Measurements from ENCODE around the gene CDH15. TPM values are rescaled to one million over a fixed set of nuclear protein-coding genes. Genes with fewer than 3 reads are reported as not detected.

CDH15 gene
- total and polyA plus RNA-seq, 2 of the 13 experiments (the other 11 are each of a cell fraction or from before 2014, with no cell fraction given) = 0.74 to 2.2 TPM

GRCh38 chr16:89159850-89160354, 11.6 kb upstream of the CDH15 start (continued):
- 0 out of 2 replicates have a peak, but pooled peaks have one; percentile 14 for TF ChIP-seq ZBTB42 (CRISPR knock-in tag; IDR thresholded peaks at IDR 0.05)
- TF ChIP-seq ZNF883 (CRISPR knock-in tag; IDR thresholded peaks at IDR 0.05; ENCODE audit: not compliant biosample characterization) = no peak
- TF ChIP-seq, protein P1, sequence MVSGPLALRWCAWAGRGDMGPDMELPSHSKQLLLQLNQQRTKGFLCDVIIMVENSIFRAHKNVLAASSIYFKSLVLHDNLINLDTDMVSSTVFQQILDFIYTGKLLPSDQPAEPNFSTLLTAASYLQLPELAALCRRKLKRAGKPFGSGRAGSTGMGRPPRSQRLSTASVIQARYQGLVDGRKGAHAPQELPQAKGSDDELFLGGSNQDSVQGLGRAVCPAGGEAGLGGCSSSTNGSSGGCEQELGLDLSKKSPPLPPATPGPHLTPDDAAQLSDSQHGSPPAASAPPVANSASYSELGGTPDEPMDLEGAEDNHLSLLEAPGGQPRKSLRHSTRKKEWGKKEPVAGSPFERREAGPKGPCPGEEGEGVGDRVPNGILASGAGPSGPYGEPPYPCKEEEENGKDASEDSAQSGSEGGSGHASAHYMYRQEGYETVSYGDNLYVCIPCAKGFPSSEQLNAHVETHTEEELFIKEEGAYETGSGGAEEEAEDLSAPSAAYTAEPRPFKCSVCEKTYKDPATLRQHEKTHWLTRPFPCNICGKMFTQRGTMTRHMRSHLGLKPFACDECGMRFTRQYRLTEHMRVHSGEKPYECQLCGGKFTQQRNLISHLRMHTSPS (CRISPR knock-in tag; IDR thresholded peaks at IDR 0.05; ENCODE audit: low read depth) = 0 out of 2 replicates have a peak, but pooled peaks have one; percentile 0
- TF ChIP-seq ATF2 (CRISPR knock-in tag; IDR thresholded peaks at IDR 0.05) = no peak
- TF ChIP-seq AFF4 (CRISPR knock-in tag; IDR thresholded peaks at IDR 0.05) = no peak
- no peak for TF ChIP-seq ZNF513 (CRISPR knock-in tag; conservative IDR thresholded peaks at IDR 0.05)
- TF ChIP-seq ZNF24 (IDR thresholded peaks at IDR 0.05) = no peak
- TF ChIP-seq PRPF4 (IDR thresholded peaks at IDR 0.05; ENCODE audit: low read depth, low read length, poor library complexity, severe bottlenecking) = no peak
- no peak for TF ChIP-seq NR1H2 (CRISPR knock-in tag; IDR thresholded peaks at IDR 0.05; ENCODE audit: borderline replicate concordance, low read depth)
- TF ChIP-seq MTF2 (CRISPR knock-in tag; IDR thresholded peaks at IDR 0.05; ENCODE audit: borderline replicate concordance) = no peak; the same call in 1 of the 2 replicates
- TF ChIP-seq PAX8 (CRISPR knock-in tag; IDR thresholded peaks at IDR 0.05; ENCODE audit: borderline replicate concordance) = 0 out of 2 replicates have a peak, but pooled peaks have one; percentile 30
- 0 out of 2 replicates have a peak, but pooled peaks have one; percentile 12 for TF ChIP-seq KLF6 (CRISPR knock-in tag; IDR thresholded peaks at IDR 0.05)
- TF ChIP-seq ZFY (CRISPR knock-in tag; IDR thresholded peaks at IDR 0.05) = no peak; the same call in 1 of the 2 replicates
- TF ChIP-seq PRDM10 (CRISPR knock-in tag; IDR thresholded peaks at IDR 0.05; ENCODE audit: low read depth) = no peak
- 0 out of 2 replicates have a peak, but pooled peaks have one; percentile 20 for TF ChIP-seq MEF2D (CRISPR knock-in tag; IDR thresholded peaks at IDR 0.05)
- TF ChIP-seq RXRB (CRISPR knock-in tag; IDR thresholded peaks at IDR 0.05; ENCODE audit: borderline replicate concordance) = no peak
- no peak for TF ChIP-seq ZEB1 (IDR thresholded peaks at IDR 0.05; ENCODE audit: insufficient replicate concordance, low read depth)
